K562 (cell line): ENCODE results near the gene HMGA1. TPM values are rescaled to one million over a fixed set of nuclear protein-coding genes. Genes with fewer than 3 reads are reported as not detected.
A peak's percentile ranks its signal among the peaks of the same experiment; 100 is the strongest.

Experiments
- ARID2 ChIP-seq: fragments of 450-650 bp; IDR thresholded peaks from 2 replicates; pipeline ENCODE4 v1.6.1; 2017; ENCODE audit warnings: antibody characterized with exemption, mild to moderate bottlenecking
- E2F1 ChIP-seq: sonication (generic); formaldehyde crosslinking; IDR thresholded peaks from 2 replicates; pipeline ENCODE4 v1.8.1; 2023; ENCODE audit warnings: mild to moderate bottlenecking, missing genetic modification reagents, moderate library complexity
- E2F5 ChIP-seq: sonication (generic); formaldehyde crosslinking; IDR thresholded peaks from 2 replicates; pipeline ENCODE4 v1.8.0; 2022; ENCODE audit warnings: mild to moderate bottlenecking, missing genetic modification reagents
- HDAC6 ChIP-seq: IDR thresholded peaks from 2 replicates; pipeline ENCODE4 v1.6.1; 2012; ENCODE audit warnings: low read depth, mild to moderate bottlenecking, control low read depth, inconsistent platforms, low read length, moderate library complexity
- HES1 ChIP-seq: fragments of 450-650 bp; IDR thresholded peaks from 2 replicates; pipeline ENCODE4 v1.6.1; 2016; ENCODE audit warnings: low read depth, mild to moderate bottlenecking, moderate library complexity
- L3MBTL2 ChIP-seq: fragments of 450-650 bp; IDR thresholded peaks from 2 replicates; pipeline ENCODE4 v1.6.1; 2016; ENCODE audit warnings: mild to moderate bottlenecking, moderate library complexity
- MED1 ChIP-seq: sonication (generic); formaldehyde crosslinking; IDR thresholded peaks from 2 replicates; pipeline ENCODE4 v1.8.1; 2023; ENCODE audit warnings: missing genetic modification reagents, borderline replicate concordance
- MXI1 ChIP-seq: IDR thresholded peaks from 2 replicates; pipeline ENCODE4 v1.6.1; 2011; ENCODE audit warnings: low read depth, mild to moderate bottlenecking, improper control_type of control experiment, low read length
- PHF20 ChIP-seq: fragments of 450-650 bp; IDR thresholded peaks from 2 replicates; pipeline ENCODE4 v1.6.1; 2018; ENCODE audit not compliant: partially characterized antibody
- POLR2B ChIP-seq: fragments of 450-650 bp; IDR thresholded peaks from 2 replicates; pipeline ENCODE4 v1.6.1; 2018; ENCODE audit warnings: low read depth; ENCODE audit not compliant: partially characterized antibody
- RAD21 ChIP-seq, 2 experiments: fragments of 250-450 bp in 1 of 2; fragments of 450-650 bp in 1 of 2; sonication (Bioruptor Pico) in 1 of 2; formaldehyde crosslinking in 1 of 2; IDR thresholded peaks in 1 of 2; conservative IDR thresholded peaks in 1 of 2; 2 replicates each; pipeline versions ENCODE4 v1.4.0 to v1.8.0; 2020 to 2022; ENCODE audit warnings: mild to moderate bottlenecking in 2 of 2, moderate library complexity in 1 of 2
- RFX7 ChIP-seq: fragments of 250-450 bp; sonication (Bioruptor Pico); IDR thresholded peaks from 2 replicates; pipeline ENCODE4 v1.5.1; 2021; ENCODE audit warnings: mild to moderate bottlenecking
- RUNX1 ChIP-seq: sonication (generic); IDR thresholded peaks from 2 replicates; pipeline ENCODE4 v1.6.1; 2016; ENCODE audit warnings: antibody characterized with exemption, low read depth
- SRF ChIP-seq, 2 experiments: fragments of 250-450, 450-650 bp in 1 of 2; sonication (Bioruptor Pico) in 1 of 2; sonication (generic) in 1 of 2; formaldehyde crosslinking; IDR thresholded peaks; 2 replicates each; pipeline versions ENCODE4 v1.5.0 to v1.5.1; 2020 to 2022; ENCODE audit warnings: mild to moderate bottlenecking in 1 of 2, missing genetic modification reagents in 1 of 2
- TGIF2 ChIP-seq: sonication (generic); formaldehyde crosslinking; IDR thresholded peaks from 2 replicates; pipeline ENCODE4 v1.8.1; 2022; ENCODE audit warnings: mild to moderate bottlenecking, missing genetic modification reagents, moderate library complexity
- ZBTB11 ChIP-seq, 3 experiments: fragments of 200-800 bp in 1 of 3; fragments of 250-450 bp in 1 of 3; fragments of 450-650 bp in 1 of 3; sonication (Bioruptor Pico) in 1 of 3; sonication (Bioruptor generic) in 1 of 3; formaldehyde crosslinking in 1 of 3; IDR thresholded peaks; 2 replicates each; pipeline versions ENCODE4 v1.6.1 to v1.8.0; 2016 to 2022; ENCODE audit warnings: mild to moderate bottlenecking in 2 of 3, missing genetic modification characterization in 2 of 3, missing compliant biosample characterization in 1 of 3, moderate library complexity in 1 of 3
- ZBTB2 ChIP-seq: fragments of 450-650 bp; IDR thresholded peaks from 2 replicates; pipeline ENCODE4 v1.6.1; 2016; ENCODE audit warnings: antibody characterized with exemption
- ZNF583 ChIP-seq: fragments of 250-450 bp; sonication (Bioruptor Pico); IDR thresholded peaks from 2 replicates; pipeline ENCODE4 v1.4.0; 2020
- polyA plus RNA-seq, 8 experiments: library from polyadenylated mRNA; depleted of rRNA in 4 of 8; stranded (reverse) in 5 of 8; unstranded in 3 of 8; fragments of >200 nt; fragmentation: Nextera tagmentation in 2 of 8; fragmentation: Illumina TruSeq in 1 of 8; extraction: Ambion mirVana in 2 of 8; extraction: Trizol in 1 of 8; gene quantifications; 2 replicates each; pipeline versions ENCODE4 v1.2.1 to v1.2.3, GENCODE V29; 2011 to 2014; ENCODE audit warnings: inconsistent platforms in 1 of 8, missing spikeins in 1 of 8
- total RNA-seq, 7 experiments: library from RNA; depleted of rRNA in 6 of 7; stranded (reverse); fragments of >200 nt in 6 of 7; fragmentation: Illumina TruSeq in 2 of 7; extraction: Trizol in 2 of 7; gene quantifications; 2 replicates each; pipeline versions ENCODE4 v1.2.1 to v1.2.3, GENCODE V29; 2011 to 2021; ENCODE audit warnings: low replicate concordance in 1 of 7

Gene HMGA1
- total and polyA plus RNA-seq, 9 of the 15 experiments (the other 6 are each of a cell fraction or from before 2014, with no cell fraction given), result 27.8 to 1,947 (median 594) TPM

GRCh38 chr6:34236443-34237315 is at the start of gene HMGA1 (continued):
- TF ChIP-seq L3MBTL2 (peak; percentile 21), MXI1 (no peak), RUNX1 (peak; percentile 64; the same call in 1 of the 2 replicates), HDAC6 (no peak), MED1 (CRISPR knock-in tag) (no peak), POLR2B (peak; percentile 99), HES1 (no peak), SRF (CRISPR knock-in tag; IDR thresholded peaks at IDR 0.05) (0 out of 4 replicates have a peak, but pooled peaks have one; percentile 44 to 60), RFX7 (CRISPR knock-in tag) (no peak), E2F5 (CRISPR knock-in tag) (0 out of 2 replicates have a peak, but pooled peaks have one; percentile 45), ZBTB2 (peak; percentile 85), E2F1 (peak; percentile 42; the same call in 1 of the 2 replicates), TGIF2 (CRISPR knock-in tag) (0 out of 2 replicates have a peak, but pooled peaks have one; percentile 53), RAD21 (CRISPR knock-in tag; conservative IDR thresholded peaks at IDR 0.05 in 1 of 2, IDR thresholded peaks at IDR 0.05 in 1 of 2) (peak in 1 of 2 experiments; percentile 19; a peak in 1 of 4 replicates), ARID2 (no peak), ZNF583 (CRISPR knock-in tag) (no peak), PHF20 (peak; percentile 60), ZBTB11 (CRISPR knock-in tag; IDR thresholded peaks at IDR 0.05) (peak in 2 of 3 experiments; percentile 64 to 92; a peak in 5 of 6 replicates)
